Erythroblast (primary cell): Measurements from ENCODE around the gene RPL13A.

Source experiments
- GATA1 ChIP-seq: IDR thresholded peaks from 2 replicates; pipeline ENCODE4 v1.6.1; 2011; ENCODE audit warnings: low read depth, mild to moderate bottlenecking, control low read depth, low read length, moderate library complexity
- POLR2A ChIP-seq: IDR thresholded peaks from 2 replicates; pipeline ENCODE4 v1.6.1; 2011; ENCODE audit warnings: mild to moderate bottlenecking, low read length

- no peak for TF ChIP-seq POLR2A
- TF ChIP-seq GATA1: no peak
Observed at GRCh38 chr19:49530708-49531107, 43.3 kb downstream of the RPL13A start.
